Measurements from ENCODE around the gene TECTA.
"Not testable (repeated sequence)": the region's sequence is repeated elsewhere in the genome, so short reads cannot be mapped to it uniquely, and the experiment has no call there.

DNA sequence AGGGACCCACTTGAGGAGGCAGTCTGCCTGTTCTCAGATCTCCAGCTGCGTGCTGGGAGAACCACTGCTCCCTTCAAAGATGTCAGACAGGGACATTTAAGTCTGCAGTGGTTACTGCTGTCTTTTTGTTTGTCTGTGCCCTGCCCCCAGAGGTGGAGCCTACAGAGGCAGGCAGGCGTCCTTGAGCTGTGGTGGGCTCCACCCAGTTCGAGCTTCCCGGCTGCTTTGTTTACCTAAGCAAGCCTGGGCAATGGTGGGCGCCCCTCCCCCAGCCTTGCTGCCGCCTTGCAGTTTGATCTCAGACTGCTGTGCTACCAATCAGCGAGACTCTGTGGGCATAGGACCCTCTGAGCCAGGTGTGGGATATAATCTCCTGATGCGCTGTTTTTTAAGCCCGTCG lies 76.6 kb downstream of the TECTA start:
- not testable (repeated sequence) for TF ChIP-seq POLR2A (IDR thresholded peaks at IDR 0.05; ENCODE audit: low read length); GATA3 (IDR thresholded peaks at IDR 0.05; ENCODE audit: borderline replicate concordance); CTCF (IDR thresholded peaks at IDR 0.05); REST (IDR thresholded peaks at IDR 0.05); CHD4 (IDR thresholded peaks at IDR 0.05; ENCODE audit: borderline replicate concordance); FOSL2 (IDR thresholded peaks at IDR 0.05); FOSL2 (CRISPR knock-in tag; IDR thresholded peaks at IDR 0.05); BHLHE40 (IDR thresholded peaks at IDR 0.05; ENCODE audit: low read depth, low read length); PHF8 (IDR thresholded peaks at IDR 0.05; ENCODE audit: borderline replicate concordance, low read depth); TP53 (CRISPR knock-in tag; IDR thresholded peaks at IDR 0.05); CEBPB (IDR thresholded peaks at IDR 0.05)
